RWPE2 (cell line): Measurements from ENCODE around the gene CHCHD4.

Experiments used
- ATAC-seq: fragments of 200-7000 bp; cut with Tn5 transposase; 3 replicates; pipeline ENCODE4 v1.9.1; 2021; ENCODE audit warnings: low read depth
- DNase-seq: peaks from one replicate; pipeline ENCODE4 v3.0.0-alpha.2; 2020; ENCODE audit warnings: low spot score
- H3K27ac ChIP-seq: fragments of 450-650 bp; 2 replicates; pipeline ENCODE4 v1.5.1; 2017; ENCODE audit warnings: mild to moderate bottlenecking; ENCODE audit not compliant: poor library complexity, severe bottlenecking
- H3K27me3 ChIP-seq: fragments of 250-450 bp; sonication (Bioruptor Pico); 2 replicates; pipeline ENCODE4 v1.5.1; 2021; ENCODE audit warnings: mild to moderate bottlenecking, moderate library complexity; ENCODE audit not compliant: insufficient read depth, poor library complexity, severe bottlenecking
- H3K36me3 ChIP-seq: fragments of 250-450 bp; sonication (Bioruptor Pico); 2 replicates; pipeline ENCODE4 v1.5.1; 2020; ENCODE audit warnings: low read depth, mild to moderate bottlenecking, moderate library complexity
- H3K4me1 ChIP-seq: fragments of 250-450 bp; sonication (Bioruptor Pico); 2 replicates; pipeline ENCODE4 v1.5.1; 2021; ENCODE audit warnings: mild to moderate bottlenecking, moderate library complexity; ENCODE audit not compliant: insufficient read depth, poor library complexity, severe bottlenecking
- H3K4me3 ChIP-seq: fragments of 250-450 bp; sonication (Bioruptor Pico); 2 replicates; pipeline ENCODE4 v1.5.1; 2021; ENCODE audit warnings: mild to moderate bottlenecking, moderate library complexity; ENCODE audit not compliant: severe bottlenecking
- H3K9me3 ChIP-seq: fragments of 250-450 bp; sonication (Bioruptor Pico); 2 replicates; pipeline ENCODE4 v1.5.1; 2021; ENCODE audit warnings: mild to moderate bottlenecking, moderate library complexity; ENCODE audit not compliant: severe bottlenecking
- CTCF ChIP-seq: fragments of 450-650 bp; IDR thresholded peaks from one replicate; pipeline ENCODE4 v1.5.1; 2017; ENCODE audit warnings: mild to moderate bottlenecking, moderate library complexity; ENCODE audit not compliant: poor library complexity, severe bottlenecking

CHCHD4 gene

GRCh38 chr3:14153663-14154062 is 29.0 kb upstream of the CHCHD4 start:
- Histone ChIP-seq H3K27me3 (no peaks in the 10 kb centered on the region), H3K27ac (no peak overlapping the region), H3K4me3 (no peak overlapping the region), H3K36me3 (peaks cover 63% of the 10 kb centered on the region), H3K4me1 (peaks cover 17% of the 10 kb centered on the region), H3K9me3 (no peaks in the 10 kb centered on the region)
- no peak for ATAC-seq
- no peak for DNase-seq
- no peak for TF ChIP-seq CTCF

- Histone ChIP-seq H3K4me1 (peaks cover 17% of the 10 kb centered on the region), H3K4me3 (no peak overlapping the region), H3K27me3 (no peaks in the 10 kb centered on the region), H3K27ac (no peak overlapping the region), H3K36me3 (peaks cover 59% of the 10 kb centered on the region), H3K9me3 (no peaks in the 10 kb centered on the region)
- DNase-seq = no peak
- ATAC-seq = no peak
- no peak for TF ChIP-seq CTCF
Measured at GRCh38 chr3:14152963-14153355, 28.3 kb upstream of the CHCHD4 start.

GRCh38 chr3:14152233-14152962 is 27.7 kb upstream of the CHCHD4 start:
- DNase-seq (no peak), ATAC-seq (no peak)
- peak; percentile 14 for TF ChIP-seq CTCF
- Histone ChIP-seq H3K4me3 (no peak overlapping the region), H3K9me3 (no peaks in the 10 kb centered on the region), H3K4me1 (peaks cover 14% of the 10 kb centered on the region), H3K27me3 (no peaks in the 10 kb centered on the region), H3K36me3 (peaks cover 54% of the 10 kb centered on the region), H3K27ac (no peak overlapping the region)

GRCh38 chr3:14151471-14152083 is 26.9 kb upstream of the CHCHD4 start:
- ATAC-seq (no peak), DNase-seq (no peak)
- H3K27me3 ChIP-seq = no peaks in the 10 kb centered on the region
- H3K4me3 ChIP-seq = no peak overlapping the region
- H3K27ac ChIP-seq = no peak overlapping the region
- H3K4me1 ChIP-seq = peaks cover 6% of the 10 kb centered on the region
- no peak for TF ChIP-seq CTCF
- peaks cover 54% of the 10 kb centered on the region for H3K36me3 ChIP-seq
- no peaks in the 10 kb centered on the region for H3K9me3 ChIP-seq
